KMS-11 (cell line): Measurements from ENCODE around the gene HMGN3.

Source experiments
- H2AFZ ChIP-seq: fragments of 200-600 bp; sonication (generic); 2 replicates; pipeline ENCODE4 v1.6.1; 2016; ENCODE audit warnings: antibody characterized with exemption, mixed run types, low read depth
- H3K27ac ChIP-seq: fragments of 200-600 bp; sonication (generic); 2 replicates; pipeline ENCODE4 v1.6.1; 2016; ENCODE audit warnings: mild to moderate bottlenecking, mixed run types
- H3K27me3 ChIP-seq: fragments of 200-600 bp; sonication (generic); 2 replicates; pipeline ENCODE4 v1.6.1; 2017; ENCODE audit warnings: mild to moderate bottlenecking, low read depth, mixed run types, moderate library complexity; ENCODE audit not compliant: insufficient read depth
- H3K36me3 ChIP-seq: fragments of 200-600 bp; sonication (generic); 2 replicates; pipeline ENCODE4 v1.6.1; 2017; ENCODE audit warnings: mild to moderate bottlenecking, mixed run types; ENCODE audit not compliant: insufficient read depth
- H3K4me1 ChIP-seq: fragments of 200-600 bp; sonication (generic); 2 replicates; pipeline ENCODE4 v1.6.1; 2016; ENCODE audit warnings: mild to moderate bottlenecking, low read depth, mixed run types; ENCODE audit not compliant: poor library complexity, severe bottlenecking
- H3K4me2 ChIP-seq: fragments of 200-600 bp; sonication (generic); 2 replicates; pipeline ENCODE4 v1.7.0; 2016; ENCODE audit warnings: mild to moderate bottlenecking, mixed run types
- H3K4me3 ChIP-seq: fragments of 200-600 bp; sonication (generic); IDR thresholded peaks from 2 replicates; pipeline ENCODE4 v1.6.1; 2017; ENCODE audit warnings: low read depth, low read length, mixed read lengths; ENCODE audit not compliant: insufficient read depth
- H3K79me2 ChIP-seq: fragments of 200-600 bp; sonication (generic); 2 replicates; pipeline ENCODE4 v1.6.1; 2016; ENCODE audit warnings: low read depth, mixed run types; ENCODE audit not compliant: insufficient read depth
- H3K9ac ChIP-seq: fragments of 200-600 bp; sonication (generic); 2 replicates; pipeline ENCODE4 v1.6.1; 2016; ENCODE audit warnings: mild to moderate bottlenecking, mixed run types
- H4K20me1 ChIP-seq: fragments of 200-600 bp; sonication (generic); 2 replicates; pipeline ENCODE4 v1.6.1; 2016; ENCODE audit warnings: mild to moderate bottlenecking, mixed run types; ENCODE audit not compliant: insufficient read depth
- CTCF ChIP-seq: fragments of 200-600 bp; sonication (generic); conservative IDR thresholded peaks from 2 replicates; pipeline ENCODE4 v1.6.1; 2017; ENCODE audit warnings: low read depth, mild to moderate bottlenecking, antibody characterized with exemption, low read length, moderate library complexity, mixed read lengths

Gene HMGN3

GRCh38 chr6:79249136-79249535 is 14.7 kb upstream of the HMGN3 start:
- no peaks in the 10 kb centered on the region for H3K79me2 ChIP-seq
- no peak overlapping the region; the same call in 1 of the 2 replicates for H3K27ac ChIP-seq
- H3K27me3 ChIP-seq: no peaks in the 10 kb centered on the region
- H3K4me1 ChIP-seq: peaks cover 30% of the 10 kb centered on the region
- H3K4me3 ChIP-seq: no peak overlapping the region
- H3K9ac ChIP-seq: no peak overlapping the region
- no peaks in the 10 kb centered on the region for H4K20me1 ChIP-seq
- peak overlapping the region; percentile 55 for H3K4me2 ChIP-seq
- no peaks in the 10 kb centered on the region for H3K36me3 ChIP-seq
- no peak for TF ChIP-seq CTCF
- H2AFZ ChIP-seq: no peak overlapping the region

- no peak for TF ChIP-seq CTCF
These were observed 12.4 kb upstream of the HMGN3 start for GRCh38 chr6:79246891-79247290.

GRCh38 chr6:79241228-79241627 is 6.7 kb upstream of the HMGN3 start:
- no peak overlapping the region for H3K9ac ChIP-seq
- no peaks in the 10 kb centered on the region for H4K20me1 ChIP-seq
- no peak for TF ChIP-seq CTCF
- no peak overlapping the region for H2AFZ ChIP-seq
- H3K79me2 ChIP-seq: no peaks in the 10 kb centered on the region
- H3K27me3 ChIP-seq: no peaks in the 10 kb centered on the region
- H3K4me1 ChIP-seq: peaks cover 22% of the 10 kb centered on the region
- no peak overlapping the region for H3K4me3 ChIP-seq
- H3K27ac ChIP-seq: no peak overlapping the region
- no peak overlapping the region for H3K4me2 ChIP-seq
- H3K36me3 ChIP-seq: no peaks in the 10 kb centered on the region

More at GRCh38 chr6:79246891-79247290, 12.4 kb upstream of the HMGN3 start:
- Histone ChIP-seq H3K4me3 (no peak overlapping the region), H4K20me1 (no peaks in the 10 kb centered on the region), H3K79me2 (no peaks in the 10 kb centered on the region), H3K9ac (no peak overlapping the region), H3K4me2 (no peak overlapping the region), H3K36me3 (no peaks in the 10 kb centered on the region), H2AFZ (no peak overlapping the region), H3K27ac (no peak overlapping the region), H3K27me3 (no peaks in the 10 kb centered on the region), H3K4me1 (peaks cover 30% of the 10 kb centered on the region)

- Histone ChIP-seq H3K4me3 (no peak overlapping the region), H3K4me2 (0 out of 2 replicates have a peak overlapping the region, but pooled peaks have one; percentile 42), H4K20me1 (no peaks in the 10 kb centered on the region), H3K27me3 (no peaks in the 10 kb centered on the region), H3K36me3 (no peaks in the 10 kb centered on the region), H2AFZ (no peak overlapping the region), H3K9ac (no peak overlapping the region), H3K4me1 (peaks cover 22% of the 10 kb centered on the region), H3K79me2 (no peaks in the 10 kb centered on the region), H3K27ac (no peak overlapping the region)
- no peak for TF ChIP-seq CTCF
These were observed 6.0 kb upstream of the HMGN3 start for GRCh38 chr6:79240509-79240908.
